HepG2 (cell line): ENCODE results near the gene DIP2C. TPM values are rescaled to one million over a fixed set of nuclear protein-coding genes. Genes with fewer than 3 reads are reported as not detected.

Experiments used
- ATAC-seq: fragments of 200-7000 bp; cut with Tn5 transposase; 3 replicates; pipeline ENCODE4 v1.9.1; 2020; ENCODE audit warnings: mild to moderate bottlenecking, moderate library complexity
- BruUV-seq: library from RNA; stranded (reverse); fragments of 400-500 nt; replicated peaks from 2 replicates; lab custom pipeline; 2021; lab: Mats Ljungman, UMichigan
- CTCF ChIA-PET: fragments of 300-600 bp; formaldehyde crosslinking; extraction: SDS; loops from one replicate; lab custom pipeline; 2021; ENCODE audit warnings: low total read pairs, inconsistent platforms, low intra/inter-chr PET ratio; lab: Yijun Ruan, JAX
- POLR2A ChIA-PET: fragments of 350-600 bp; sonication (Branson Sonifier 250); formaldehyde crosslinking; loops from one replicate; lab custom pipeline; 2020; ENCODE audit warnings: antibody characterized with exemption, inconsistent platforms; lab: Yijun Ruan, JAX
- DNase-seq: peaks from one replicate; pipeline ENCODE4 v3.0.0-alpha.2; 2015; ENCODE audit warnings: low spot score
- FAIRE-seq: peaks from 3 replicates; lab custom pipeline; 2011; peaks lifted over from hg19 to GRCh38; lab: Jason Lieb, UNC
- H2AFZ ChIP-seq: one replicate; pipeline ENCODE4 v1.6.1; 2011; ENCODE audit warnings: low read length, inconsistent platforms
- H3K27ac ChIP-seq: fragments of 300-600 bp; 3 replicates; pipeline ENCODE4 v1.8.0; 2011; ENCODE audit warnings: mixed run types, mild to moderate bottlenecking, mixed read lengths, low read length, inconsistent platforms; ENCODE audit not compliant: insufficient read depth; ENCODE audit errors: extremely low read length
- H3K27me3 ChIP-seq, 2 experiments: fragments of 200-600 bp in 1 of 2; 2 replicates in 1 of 2; 3 replicates in 1 of 2; pipeline versions ENCODE4 v1.6.0 to v1.8.0; 2011; ENCODE audit warnings: low read length in 2 of 2, mild to moderate bottlenecking in 2 of 2, moderate library complexity in 2 of 2, inconsistent platforms in 1 of 2; ENCODE audit not compliant: insufficient read depth in 2 of 2, control insufficient read depth in 1 of 2
- H3K36me3 ChIP-seq, 2 experiments: fragments of 200-600 bp in 1 of 2; replicated peaks in 1 of 2; 2 replicates in 1 of 2; 3 replicates in 1 of 2; pipeline versions ENCODE4 v1.5.1 to v1.8.0; 2011; ENCODE audit warnings: low read length in 2 of 2, inconsistent platforms in 1 of 2; ENCODE audit not compliant: insufficient read depth in 2 of 2, control insufficient read depth in 1 of 2
- H3K4me1 ChIP-seq: 2 replicates; pipeline ENCODE4 v1.5.1; 2012; ENCODE audit warnings: low read length, inconsistent platforms; ENCODE audit not compliant: insufficient read depth
- H3K4me2 ChIP-seq: 2 replicates; pipeline ENCODE4 v1.6.0; 2011; ENCODE audit warnings: low read depth, low read length, inconsistent platforms
- H3K4me3 ChIP-seq, 3 experiments: fragments of 200-600 bp in 1 of 3; sonication (generic), shearing (Covaris generic) in 1 of 3; replicated peaks in 1 of 3; 2 replicates each; pipeline ENCODE4 v1.5.1; 2011 to 2016; ENCODE audit warnings: low read length in 3 of 3, inconsistent platforms in 2 of 3, low read depth in 2 of 3, mild to moderate bottlenecking in 2 of 3, control low read depth in 1 of 3, mixed read lengths in 1 of 3; ENCODE audit not compliant: insufficient read depth in 1 of 3
- H3K79me2 ChIP-seq: one replicate; pipeline ENCODE4 v1.6.1; 2011; ENCODE audit warnings: low read length, inconsistent platforms; ENCODE audit not compliant: insufficient read depth
- H3K9ac ChIP-seq: 2 replicates; pipeline ENCODE4 v1.6.0; 2011; ENCODE audit warnings: mild to moderate bottlenecking, low read depth, low read length, inconsistent platforms; ENCODE audit not compliant: insufficient read depth
- H3K9me3 ChIP-seq: 2 replicates; pipeline ENCODE4 v1.5.1; 2012; ENCODE audit warnings: mild to moderate bottlenecking, low read length
- H4K20me1 ChIP-seq: 2 replicates; pipeline ENCODE4 v1.6.0; 2011; ENCODE audit warnings: inconsistent platforms, mild to moderate bottlenecking, low read length, moderate library complexity; ENCODE audit not compliant: insufficient read depth
- GPN1 ChIP-seq: sonication (generic); formaldehyde crosslinking; IDR thresholded peaks from 2 replicates; pipeline ENCODE4 v1.5.1; 2020; ENCODE audit warnings: missing genetic modification reagents, borderline replicate concordance
- MTF2 ChIP-seq: sonication (generic); formaldehyde crosslinking; IDR thresholded peaks from 2 replicates; pipeline ENCODE4 v1.5.0; 2020; ENCODE audit warnings: missing genetic modification reagents, borderline replicate concordance
- NCOA5 ChIP-seq: sonication (generic); formaldehyde crosslinking; IDR thresholded peaks from 2 replicates; pipeline ENCODE4 v1.4.0; 2020; ENCODE audit warnings: missing genetic modification reagents
- PHB2 ChIP-seq: fragments of 450-650 bp; IDR thresholded peaks from 2 replicates; pipeline ENCODE4 v1.6.1; 2018; ENCODE audit not compliant: partially characterized antibody
- PRMT3 ChIP-seq: sonication (generic); formaldehyde crosslinking; IDR thresholded peaks from 2 replicates; pipeline ENCODE4 v1.8.1; 2022; ENCODE audit warnings: low read depth, mild to moderate bottlenecking, moderate library complexity, missing genetic modification reagents, borderline replicate concordance
- SAFB2 ChIP-seq: sonication (generic); formaldehyde crosslinking; IDR thresholded peaks from 2 replicates; pipeline ENCODE4 v1.5.1; 2020; ENCODE audit warnings: missing genetic modification reagents, low read depth, mild to moderate bottlenecking, borderline replicate concordance
- ZFYVE20 ChIP-seq: sonication (generic); formaldehyde crosslinking; IDR thresholded peaks from 2 replicates; pipeline ENCODE4 v1.8.0; 2023; ENCODE audit warnings: low read depth, mild to moderate bottlenecking, moderate library complexity, missing genetic modification reagents, borderline replicate concordance
- ZHX1 ChIP-seq: sonication (generic); formaldehyde crosslinking; IDR thresholded peaks from 2 replicates; pipeline ENCODE4 v1.8.1; 2022; ENCODE audit warnings: low read depth, mild to moderate bottlenecking, missing genetic modification reagents
- ZNF263 ChIP-seq: sonication (generic); formaldehyde crosslinking; IDR thresholded peaks from 2 replicates; pipeline ENCODE4 v1.4.0; 2020; ENCODE audit warnings: missing genetic modification reagents
- ZNF432 ChIP-seq: sonication (generic); formaldehyde crosslinking; IDR thresholded peaks from 2 replicates; pipeline ENCODE4 v1.5.0; 2020; ENCODE audit warnings: missing genetic modification reagents, mild to moderate bottlenecking, borderline replicate concordance
- ZNF546 ChIP-seq: sonication (generic); formaldehyde crosslinking; conservative IDR thresholded peaks from 2 replicates; pipeline ENCODE4 v1.8.1; 2023; ENCODE audit warnings: mild to moderate bottlenecking, missing genetic modification reagents
- ZNF563 ChIP-seq: sonication (generic); formaldehyde crosslinking; IDR thresholded peaks from 2 replicates; pipeline ENCODE4 v1.8.0; 2022; ENCODE audit warnings: mild to moderate bottlenecking, moderate library complexity, missing genetic modification reagents
- ZNF660 ChIP-seq: sonication (generic); formaldehyde crosslinking; IDR thresholded peaks from 2 replicates; pipeline ENCODE4 v1.5.1; 2020; ENCODE audit warnings: mild to moderate bottlenecking, low read depth, missing genetic modification reagents, borderline replicate concordance
- WGBS: methylation state at CpG from one replicate; pipeline ENCODE4 v1.1.6; 2017; ENCODE audit warnings: low lambda C conversion rate; 5-methylcytosine and 5-hydroxymethylcytosine counted together
- in situ Hi-C: cut with HindIII; loops from 2 replicates; pipeline ENCODE4 v1.10.0; 2017; ENCODE audit warnings: low pct_unique_long_range_greater_than_20kb; ENCODE audit not compliant: extremely low pct_ligation_motif_present
- intact Hi-C: fragments of 100-400 bp; cut with micrococcal nuclease; formaldehyde crosslinking; loops from one replicate; pipeline ENCODE4 v1.10.0; 2022; ENCODE audit not compliant: unreplicated experiment
- polyA plus RNA-seq, 8 experiments: library from polyadenylated mRNA; depleted of rRNA in 3 of 8; stranded (reverse) in 7 of 8; unstranded in 1 of 8; fragments of >200 nt; fragmentation: Illumina TruSeq in 4 of 8; extraction: Trizol in 4 of 8; gene quantifications; 2 replicates each; pipeline versions ENCODE4 v1.2.1 to v1.2.3, GENCODE V29; 2011 to 2016; ENCODE audit warnings: low read depth in 4 of 8, missing spikeins in 1 of 8, mixed read lengths in 1 of 8; ENCODE audit not compliant: insufficient read depth in 1 of 8
- total RNA-seq, 5 experiments: library from RNA; depleted of rRNA; stranded (reverse); fragments of >200 nt; fragmentation: Illumina TruSeq; extraction: Trizol; gene quantifications; 2 replicates each; pipeline ENCODE4 v1.2.3, GENCODE V29; 2016; ENCODE audit warnings: low read depth in 1 of 5
- TF ChIP-seq, protein P1 (sequence below): sonication (generic); formaldehyde crosslinking; IDR thresholded peaks from 2 replicates; pipeline ENCODE4 v1.4.0; 2020; ENCODE audit warnings: missing genetic modification reagents
- TF ChIP-seq, protein P2 (sequence below): sonication (generic); formaldehyde crosslinking; IDR thresholded peaks from 2 replicates; pipeline ENCODE4 v1.5.1; 2020; ENCODE audit warnings: missing genetic modification reagents, mild to moderate bottlenecking, borderline replicate concordance

The DIP2C gene
- total and polyA plus RNA-seq, 2 of the 13 experiments (the other 11 are each of a cell fraction or from before 2014, with no cell fraction given): 2.2 to 2.7 TPM

DNA sequence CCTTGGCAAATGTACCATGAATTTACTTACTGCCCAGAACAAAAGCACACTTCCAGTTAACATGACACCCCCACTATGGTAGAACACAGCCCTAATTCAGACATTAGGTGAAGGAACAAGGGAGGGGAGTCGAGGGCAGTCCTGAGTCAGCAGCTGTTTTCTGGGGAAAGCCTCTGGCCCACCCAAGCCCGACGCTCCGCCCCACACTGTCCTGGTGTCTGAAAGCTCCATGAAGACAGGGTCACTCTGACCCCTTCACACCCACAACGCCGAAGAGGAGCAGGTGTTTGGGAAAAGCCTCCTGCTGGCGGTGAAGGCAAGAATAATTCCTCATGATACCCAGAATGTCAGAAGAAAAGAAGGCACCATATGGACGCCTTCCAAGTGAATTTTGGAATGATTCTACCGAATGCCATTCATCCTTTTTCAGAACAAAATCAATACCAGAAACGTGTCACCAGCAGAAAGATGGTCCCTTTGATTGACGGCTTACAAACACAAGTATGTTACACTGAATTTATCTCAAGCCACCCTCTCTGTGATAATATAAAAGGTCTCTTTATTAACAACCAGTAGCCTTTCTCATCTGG lies 172.1 kb downstream of the DIP2C start:
- intact Hi-C loops (no loop called here), in situ Hi-C loops (no loop called here)
- ChIA-PET CTCF (no interaction called here), POLR2A (no interaction called here)
- Histone ChIP-seq H3K4me3 (no peak overlapping the region), H2AFZ (no peak overlapping the region), H3K9ac (no peak overlapping the region), H3K4me1 (peaks cover 24% of the 10 kb centered on the region), H3K27ac (no peak overlapping the region), H3K79me2 (no peaks in the 10 kb centered on the region), H3K4me2 (no peak overlapping the region), H3K9me3 (no peaks in the 10 kb centered on the region), H3K27me3 (no peaks in the 10 kb centered on the region), H4K20me1 (no peaks in the 10 kb centered on the region; the same call in 1 of the 2 replicates), H3K36me3 (no peaks in the 10 kb centered on the region)
- WGBS: 47% methylated on average over 11 of the region's 11 CpGs
- no peak for DNase-seq
- BruUV-seq: no TSS peak
- no peak; the same call in 2 of the 3 replicates for ATAC-seq
- no peak for FAIRE-seq
- TF ChIP-seq ZNF660 (CRISPR knock-in tag) (no peak), ZNF432 (CRISPR knock-in tag) (no peak), MTF2 (CRISPR knock-in tag) (no peak), NCOA5 (CRISPR knock-in tag) (no peak), ZNF263 (CRISPR knock-in tag) (no peak), SAFB2 (CRISPR knock-in tag) (no peak), PHB2 (no peak), ZNF563 (CRISPR knock-in tag) (no peak), ZFYVE20 (no peak), ZNF546 (CRISPR knock-in tag) (no peak), GPN1 (CRISPR knock-in tag) (no peak), ZHX1 (CRISPR knock-in tag) (no peak), PRMT3 (CRISPR knock-in tag) (no peak)
- TF ChIP-seq, protein P1, sequence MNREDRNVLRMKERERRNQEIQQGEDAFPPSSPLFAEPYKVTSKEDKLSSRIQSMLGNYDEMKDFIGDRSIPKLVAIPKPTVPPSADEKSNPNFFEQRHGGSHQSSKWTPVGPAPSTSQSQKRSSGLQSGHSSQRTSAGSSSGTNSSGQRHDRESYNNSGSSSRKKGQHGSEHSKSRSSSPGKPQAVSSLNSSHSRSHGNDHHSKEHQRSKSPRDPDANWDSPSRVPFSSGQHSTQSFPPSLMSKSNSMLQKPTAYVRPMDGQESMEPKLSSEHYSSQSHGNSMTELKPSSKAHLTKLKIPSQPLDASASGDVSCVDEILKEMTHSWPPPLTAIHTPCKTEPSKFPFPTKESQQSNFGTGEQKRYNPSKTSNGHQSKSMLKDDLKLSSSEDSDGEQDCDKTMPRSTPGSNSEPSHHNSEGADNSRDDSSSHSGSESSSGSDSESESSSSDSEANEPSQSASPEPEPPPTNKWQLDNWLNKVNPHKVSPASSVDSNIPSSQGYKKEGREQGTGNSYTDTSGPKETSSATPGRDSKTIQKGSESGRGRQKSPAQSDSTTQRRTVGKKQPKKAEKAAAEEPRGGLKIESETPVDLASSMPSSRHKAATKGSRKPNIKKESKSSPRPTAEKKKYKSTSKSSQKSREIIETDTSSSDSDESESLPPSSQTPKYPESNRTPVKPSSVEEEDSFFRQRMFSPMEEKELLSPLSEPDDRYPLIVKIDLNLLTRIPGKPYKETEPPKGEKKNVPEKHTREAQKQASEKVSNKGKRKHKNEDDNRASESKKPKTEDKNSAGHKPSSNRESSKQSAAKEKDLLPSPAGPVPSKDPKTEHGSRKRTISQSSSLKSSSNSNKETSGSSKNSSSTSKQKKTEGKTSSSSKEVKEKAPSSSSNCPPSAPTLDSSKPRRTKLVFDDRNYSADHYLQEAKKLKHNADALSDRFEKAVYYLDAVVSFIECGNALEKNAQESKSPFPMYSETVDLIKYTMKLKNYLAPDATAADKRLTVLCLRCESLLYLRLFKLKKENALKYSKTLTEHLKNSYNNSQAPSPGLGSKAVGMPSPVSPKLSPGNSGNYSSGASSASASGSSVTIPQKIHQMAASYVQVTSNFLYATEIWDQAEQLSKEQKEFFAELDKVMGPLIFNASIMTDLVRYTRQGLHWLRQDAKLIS (CRISPR knock-in tag): no peak
- TF ChIP-seq, protein P2, sequence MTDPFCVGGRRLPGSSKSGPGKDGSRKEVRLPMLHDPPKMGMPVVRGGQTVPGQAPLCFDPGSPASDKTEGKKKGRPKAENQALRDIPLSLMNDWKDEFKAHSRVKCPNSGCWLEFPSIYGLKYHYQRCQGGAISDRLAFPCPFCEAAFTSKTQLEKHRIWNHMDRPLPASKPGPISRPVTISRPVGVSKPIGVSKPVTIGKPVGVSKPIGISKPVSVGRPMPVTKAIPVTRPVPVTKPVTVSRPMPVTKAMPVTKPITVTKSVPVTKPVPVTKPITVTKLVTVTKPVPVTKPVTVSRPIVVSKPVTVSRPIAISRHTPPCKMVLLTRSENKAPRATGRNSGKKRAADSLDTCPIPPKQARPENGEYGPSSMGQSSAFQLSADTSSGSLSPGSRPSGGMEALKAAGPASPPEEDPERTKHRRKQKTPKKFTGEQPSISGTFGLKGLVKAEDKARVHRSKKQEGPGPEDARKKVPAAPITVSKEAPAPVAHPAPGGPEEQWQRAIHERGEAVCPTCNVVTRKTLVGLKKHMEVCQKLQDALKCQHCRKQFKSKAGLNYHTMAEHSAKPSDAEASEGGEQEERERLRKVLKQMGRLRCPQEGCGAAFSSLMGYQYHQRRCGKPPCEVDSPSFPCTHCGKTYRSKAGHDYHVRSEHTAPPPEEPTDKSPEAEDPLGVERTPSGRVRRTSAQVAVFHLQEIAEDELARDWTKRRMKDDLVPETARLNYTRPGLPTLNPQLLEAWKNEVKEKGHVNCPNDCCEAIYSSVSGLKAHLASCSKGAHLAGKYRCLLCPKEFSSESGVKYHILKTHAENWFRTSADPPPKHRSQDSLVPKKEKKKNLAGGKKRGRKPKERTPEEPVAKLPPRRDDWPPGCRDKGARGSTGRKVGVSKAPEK (CRISPR knock-in tag): no peak
